Measurements from ENCODE around the gene PRSS21. TPM values are rescaled to one million over a fixed set of nuclear protein-coding genes. Genes with fewer than 3 reads are reported as not detected.

The PRSS21 gene
- polyA plus RNA-seq, 3 donors = 2.1 to 9.0 (median 3.1) TPM

- peaks cover 5 to 12% of the 10 kb centered on the region in 2 donors for H3K4me1 ChIP-seq (ENCODE audit: control insufficient read depth in 1 of 2, insufficient read depth in 2 of 2, low read length in 2 of 2)
- 92% methylated on average over 44 of the region's 68 CpGs for WGBS (ENCODE audit: insufficient coverage)
- peak overlapping the region; percentile 51 to 70 for H3K4me3 Mint-ChIP-seq
- H3K4me1 Mint-ChIP-seq = peaks cover 8% of the 10 kb centered on the region
- H3K4me2 ChIP-seq (replicated peaks; ENCODE audit: extremely low read depth, low read length, poor library complexity, severe bottlenecking) = peak overlapping the region; percentile 55
- no peak for DNase-seq
- no peaks in the 10 kb centered on the region for H3K36me3 Mint-ChIP-seq
- no peaks in the 10 kb centered on the region for H3K9me3 ChIP-seq (replicated peaks in 1 of 2; ENCODE audit: control insufficient read depth in 1 of 2, insufficient read depth in 1 of 2, low read length in 2 of 2)
- H3K27me3 ChIP-seq (ENCODE audit: control insufficient read depth in 2 of 2, insufficient read depth in 2 of 2, low read length in 2 of 2) = no peaks in the 10 kb centered on the region
- H3K79me2 ChIP-seq (ENCODE audit: insufficient read depth, low read length) = no peaks in the 10 kb centered on the region
- H3K9me3 Mint-ChIP-seq = no peaks in the 10 kb centered on the region
- intact Hi-C loops (cut with micrococcal nuclease) = no loop called here
- peak overlapping the region; percentile 21 for H2AFZ ChIP-seq (ENCODE audit: insufficient read depth, low read depth, low read length, poor library complexity, severe bottlenecking)
- H3K27ac Mint-ChIP-seq = peak overlapping the region in 1 of 7 donors; percentile 35
- H3K4me3 ChIP-seq (replicated peaks in 1 of 3; ENCODE audit: low read depth in 2 of 3, low read length in 3 of 3) = peak overlapping the region in 1 of 3 experiments; percentile 43
- H3K27me3 Mint-ChIP-seq (ENCODE audit: low read depth in 3 of 3) = peaks cover 4 to 6% (median 5%) of the 10 kb centered on the region in 3 donors
- no peak overlapping the region for H3K27ac ChIP-seq (ENCODE audit: low read depth in 1 of 2, low read length in 2 of 2)
- no peaks in the 10 kb centered on the region for H4K20me1 ChIP-seq (ENCODE audit: insufficient read depth, low read length)
- TF ChIP-seq CTCF (IDR thresholded peaks at IDR 0.05) = no peak
- peak overlapping the region; percentile 36 for H3K9ac ChIP-seq (ENCODE audit: insufficient read depth, low read length, poor library complexity, severe bottlenecking)
- no peaks in the 10 kb centered on the region for H3K36me3 ChIP-seq (replicated peaks in 1 of 2; ENCODE audit: control insufficient read depth in 1 of 2, insufficient read depth in 2 of 2, low read length in 2 of 2)
Observed at GRCh38 chr16:2817340-2818271, 569 bp downstream of the PRSS21 start.

- Histone ChIP-seq H3K79me2 (ENCODE audit: insufficient read depth, low read length) (no peaks in the 10 kb centered on the region), H3K36me3 (replicated peaks in 1 of 2; ENCODE audit: control insufficient read depth in 1 of 2, insufficient read depth in 2 of 2, low read length in 2 of 2) (no peaks in the 10 kb centered on the region), H3K4me1 (ENCODE audit: control insufficient read depth in 1 of 2, insufficient read depth in 2 of 2, low read length in 2 of 2) (peaks cover 5 to 12% of the 10 kb centered on the region in 2 donors), H3K27ac (ENCODE audit: low read depth in 1 of 2, low read length in 2 of 2) (no peak overlapping the region), H2AFZ (ENCODE audit: insufficient read depth, low read depth, low read length, poor library complexity, severe bottlenecking) (no peak overlapping the region), H3K4me3 (replicated peaks in 1 of 3; ENCODE audit: low read depth in 2 of 3, low read length in 3 of 3) (no peak overlapping the region), H4K20me1 (ENCODE audit: insufficient read depth, low read length) (no peaks in the 10 kb centered on the region), H3K9me3 (replicated peaks in 1 of 2; ENCODE audit: control insufficient read depth in 1 of 2, insufficient read depth in 1 of 2, low read length in 2 of 2) (no peaks in the 10 kb centered on the region), H3K27me3 (ENCODE audit: control insufficient read depth in 2 of 2, insufficient read depth in 2 of 2, low read length in 2 of 2) (no peaks in the 10 kb centered on the region), H3K9ac (ENCODE audit: insufficient read depth, low read length, poor library complexity, severe bottlenecking) (no peak overlapping the region), H3K4me2 (replicated peaks; ENCODE audit: extremely low read depth, low read length, poor library complexity, severe bottlenecking) (no peak overlapping the region)
- intact Hi-C loops (cut with micrococcal nuclease) = no loop called here
- H3K27ac Mint-ChIP-seq = peak overlapping the region in 3 of 7 donors; percentile 24 to 70 (median 58)
- H3K36me3 Mint-ChIP-seq = no peaks in the 10 kb centered on the region
- peaks cover 4 to 6% (median 5%) of the 10 kb centered on the region in 3 donors for H3K27me3 Mint-ChIP-seq (ENCODE audit: low read depth in 3 of 3)
- H3K4me3 Mint-ChIP-seq = no peak overlapping the region
- DNase-seq = no peak
- H3K9me3 Mint-ChIP-seq = no peaks in the 10 kb centered on the region
- 96% methylated on average over 10 of the region's 10 CpGs for WGBS (ENCODE audit: insufficient coverage)
- H3K4me1 Mint-ChIP-seq = peaks cover 11% of the 10 kb centered on the region
- TF ChIP-seq CTCF (IDR thresholded peaks at IDR 0.05) = no peak
Observed at GRCh38 chr16:2818272-2818876, 1.3 kb downstream of the PRSS21 start.
